ENCODE measurements around the gene BACH2.
"Not testable (repeated sequence)": the region's sequence is repeated elsewhere in the genome, so short reads cannot be mapped to it uniquely, and the experiment has no call there.

Gene BACH2

DNA sequence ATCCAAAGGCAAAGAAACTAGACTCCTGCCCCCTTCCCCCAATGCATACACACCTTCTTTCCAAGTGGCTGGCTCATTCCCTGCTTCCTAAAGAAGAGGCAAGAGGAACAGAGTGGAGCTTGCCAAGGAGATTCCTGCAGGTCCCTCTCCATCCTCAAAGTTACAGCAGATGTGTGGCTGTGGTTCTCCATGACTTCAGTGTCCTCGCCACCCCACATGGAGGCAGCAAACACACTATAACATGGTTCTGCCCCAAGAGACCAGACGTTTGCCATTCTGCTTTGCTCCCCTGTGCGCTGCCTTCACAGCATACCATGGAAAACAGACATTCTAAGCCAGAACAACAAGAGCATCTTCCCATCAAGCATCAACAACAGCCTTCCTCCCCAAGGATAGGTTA, 84.4 kb downstream of the BACH2 start:
- peak; percentile 29 for DNase-seq (ENCODE audit: low read depth)

DNA sequence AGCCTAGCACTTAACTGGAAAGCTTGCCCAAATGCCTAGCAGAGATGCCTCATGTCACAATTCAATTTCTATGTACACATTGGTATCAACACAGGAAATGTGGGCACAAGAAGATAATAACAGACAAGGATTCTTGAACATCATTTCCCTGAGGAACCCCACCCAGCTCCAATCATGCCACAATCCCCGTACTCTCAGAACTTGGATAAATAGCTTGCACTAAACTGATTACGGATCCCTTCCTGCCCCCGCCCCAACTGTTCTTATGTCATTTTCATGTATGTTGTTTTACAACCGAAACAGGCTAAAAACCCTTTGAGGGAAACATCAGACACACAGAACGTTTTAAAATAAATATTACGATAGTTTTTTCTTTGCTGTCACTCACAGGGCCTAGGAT, 87.1 kb downstream of the BACH2 start:
- DNase-seq (ENCODE audit: low read depth): no peak

DNA sequence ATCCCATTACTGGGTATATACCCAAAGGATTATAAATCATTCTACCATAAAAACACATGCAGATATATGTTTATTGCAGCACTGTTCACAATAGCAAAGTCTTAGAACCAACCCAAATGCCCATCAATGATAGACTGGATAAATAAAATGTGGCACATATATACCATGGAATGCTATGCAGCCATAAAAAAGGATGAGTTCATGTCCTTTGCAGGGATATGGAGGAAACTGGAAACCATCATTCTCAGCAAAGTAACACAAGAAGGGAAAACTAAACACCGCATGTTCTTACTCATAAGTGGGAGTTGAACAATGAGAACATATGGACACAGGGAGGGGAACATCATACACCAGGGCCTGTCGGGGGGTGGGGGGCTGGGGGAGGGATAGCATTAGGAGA, 88.0 kb downstream of the BACH2 start:
- not testable (repeated sequence) for DNase-seq (ENCODE audit: low read depth)

DNA sequence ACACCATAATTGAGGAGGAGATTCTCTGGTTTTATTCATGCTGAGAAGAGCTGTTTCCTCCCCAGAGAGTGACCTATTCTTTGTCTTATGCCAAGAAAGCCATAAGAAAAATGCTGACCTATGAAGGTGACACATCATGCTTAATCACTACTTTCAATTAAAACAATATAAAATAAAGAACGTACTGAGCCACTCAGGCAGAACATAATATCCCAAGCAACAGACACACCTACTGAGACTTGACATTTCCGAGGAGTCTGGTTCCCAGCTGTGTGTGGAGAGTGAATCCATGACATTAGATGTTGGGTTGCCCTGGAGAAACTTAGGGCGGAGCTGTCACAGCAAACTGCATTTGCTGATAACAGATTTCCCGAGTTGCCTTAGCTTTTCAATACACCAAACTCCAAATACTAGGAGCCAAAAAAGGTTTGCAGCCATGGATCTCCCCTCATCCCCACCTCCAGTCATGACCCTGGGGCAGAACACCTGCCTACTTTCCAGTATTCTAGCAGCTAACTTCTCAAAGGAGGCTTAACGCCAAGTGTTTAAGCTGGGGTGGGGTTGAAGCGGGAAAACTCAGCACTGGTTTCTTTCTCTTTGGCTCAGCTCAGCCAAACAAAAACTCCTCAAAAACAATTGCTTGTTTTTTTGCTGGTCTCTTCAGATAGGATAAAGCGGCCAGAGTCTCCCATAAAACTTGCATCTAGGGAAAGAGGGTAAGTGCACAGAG, 92.2 kb downstream of the BACH2 start:
- DNase-seq (ENCODE audit: low read depth): no peak

DNA sequence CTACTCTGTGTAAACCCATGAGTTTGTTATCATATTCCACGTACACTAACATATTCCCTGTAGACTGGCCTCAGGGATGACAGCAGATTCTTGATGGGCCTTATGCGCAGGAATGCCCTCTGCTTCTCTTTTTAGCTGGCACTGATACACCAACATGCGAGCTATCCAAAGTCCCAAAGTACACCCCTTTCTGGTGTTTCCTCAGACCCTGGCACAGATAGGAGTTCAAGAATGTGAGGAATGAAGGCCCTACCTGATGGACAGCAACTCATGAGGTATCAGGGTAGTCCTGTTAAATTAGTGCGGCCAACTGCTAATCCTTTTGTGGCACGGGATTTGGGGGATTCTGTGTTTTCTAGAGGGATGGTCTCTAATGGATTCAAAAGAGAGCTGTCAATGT, 93.0 kb downstream of the BACH2 start:
- DNase-seq (ENCODE audit: low read depth): no peak

DNA sequence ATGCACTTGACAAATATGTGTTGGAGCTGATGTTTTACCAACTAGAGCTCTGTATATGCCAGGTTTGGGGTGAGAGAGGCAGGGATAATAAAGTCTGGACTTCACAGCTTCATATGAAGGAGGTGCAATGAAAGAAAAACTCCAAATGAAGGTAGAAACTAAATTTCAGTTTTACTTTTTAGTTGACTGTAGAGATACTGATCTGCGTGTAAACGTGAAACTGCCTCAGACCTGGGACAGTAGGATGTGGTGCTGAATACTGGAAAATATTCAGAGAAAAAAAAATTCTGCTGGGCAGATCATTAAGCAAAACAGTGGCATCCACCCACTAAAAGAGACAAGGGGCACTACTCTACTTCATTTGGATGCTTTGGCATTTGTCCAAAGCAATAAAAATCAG, 94.5 kb downstream of the BACH2 start:
- DNase-seq (ENCODE audit: low read depth): no peak

DNA sequence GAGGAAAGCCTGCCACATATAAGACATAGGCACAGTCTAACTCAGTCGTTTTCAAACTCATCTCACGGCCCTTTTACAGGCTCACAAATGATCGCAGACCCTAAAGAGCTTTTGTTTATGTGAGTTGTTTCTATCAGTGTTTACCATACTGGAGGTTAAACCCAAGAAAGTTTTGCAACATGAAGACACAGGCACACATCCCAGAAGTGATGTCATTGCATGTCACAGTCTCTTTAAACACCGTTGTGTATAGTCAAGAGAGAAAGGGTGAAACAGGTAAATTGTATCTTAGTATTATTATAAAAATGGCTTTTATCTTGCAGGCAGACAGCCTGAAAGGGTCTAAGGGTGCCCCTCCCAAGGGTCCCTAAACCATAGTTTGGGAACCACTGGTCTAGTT, 96.7 kb downstream of the BACH2 start:
- DNase-seq (ENCODE audit: low read depth): no peak

DNA sequence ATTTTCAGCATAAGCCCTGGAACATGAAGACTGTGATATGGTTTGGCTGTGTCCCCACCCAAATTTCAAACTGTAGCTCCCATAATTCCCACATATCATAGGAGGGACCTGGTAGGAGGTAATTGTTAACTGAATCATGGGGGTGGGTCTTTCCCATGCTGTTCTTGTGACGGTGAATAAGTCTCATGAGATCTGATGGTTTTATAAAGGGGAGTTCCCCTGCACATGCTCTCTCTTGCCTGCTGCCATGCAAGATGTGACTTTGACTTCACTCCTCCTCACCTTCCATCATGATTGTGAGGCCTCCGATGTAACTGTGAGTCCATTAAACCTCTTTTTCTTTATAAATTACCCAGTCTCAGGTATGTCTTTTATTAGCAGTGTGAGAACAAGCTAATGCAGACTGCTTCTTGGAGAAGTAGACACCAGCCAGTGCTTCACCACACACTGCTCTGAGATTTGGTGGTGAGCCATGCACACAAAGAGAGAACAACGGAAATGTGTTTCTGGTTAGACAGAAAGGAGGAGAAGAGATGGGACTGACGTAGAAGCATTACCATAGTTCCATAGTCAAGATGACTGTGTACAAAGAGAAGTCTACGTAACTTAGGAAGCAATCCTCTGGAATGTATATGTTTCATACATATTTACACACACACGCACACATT, 97.8 kb downstream of the BACH2 start:
- DNase-seq (ENCODE audit: low read depth): no peak

DNA sequence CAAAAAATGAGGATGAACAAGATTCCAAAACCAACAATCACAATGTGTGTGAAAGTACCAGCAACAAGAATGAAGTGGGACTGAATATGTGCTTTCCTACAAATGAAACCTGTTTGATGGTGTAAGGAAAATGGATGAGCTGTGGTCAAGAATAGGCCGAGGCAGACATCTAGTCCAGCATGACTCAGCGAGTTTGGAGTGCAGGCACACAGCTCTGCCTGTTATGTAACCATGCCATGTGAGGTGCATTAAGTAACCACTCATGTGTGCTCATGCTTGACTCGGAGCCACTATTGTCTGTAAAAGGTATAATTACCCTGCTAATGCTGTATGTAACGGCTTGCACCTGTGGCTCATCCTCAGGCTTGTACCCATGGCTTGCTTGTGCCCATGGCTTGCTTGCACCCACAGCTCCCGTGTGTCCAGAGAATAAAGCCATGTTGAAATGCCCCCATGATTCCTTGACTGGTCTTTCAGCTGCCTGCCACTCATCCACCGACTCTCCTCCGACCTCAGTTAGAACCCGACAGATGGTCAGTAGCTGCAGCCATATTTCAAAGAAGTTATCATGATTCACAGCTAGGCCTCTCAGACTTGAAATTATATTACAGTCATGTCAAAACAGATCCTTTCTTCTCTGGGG, 98.7 kb downstream of the BACH2 start:
- no peak for DNase-seq (ENCODE audit: low read depth)

DNA sequence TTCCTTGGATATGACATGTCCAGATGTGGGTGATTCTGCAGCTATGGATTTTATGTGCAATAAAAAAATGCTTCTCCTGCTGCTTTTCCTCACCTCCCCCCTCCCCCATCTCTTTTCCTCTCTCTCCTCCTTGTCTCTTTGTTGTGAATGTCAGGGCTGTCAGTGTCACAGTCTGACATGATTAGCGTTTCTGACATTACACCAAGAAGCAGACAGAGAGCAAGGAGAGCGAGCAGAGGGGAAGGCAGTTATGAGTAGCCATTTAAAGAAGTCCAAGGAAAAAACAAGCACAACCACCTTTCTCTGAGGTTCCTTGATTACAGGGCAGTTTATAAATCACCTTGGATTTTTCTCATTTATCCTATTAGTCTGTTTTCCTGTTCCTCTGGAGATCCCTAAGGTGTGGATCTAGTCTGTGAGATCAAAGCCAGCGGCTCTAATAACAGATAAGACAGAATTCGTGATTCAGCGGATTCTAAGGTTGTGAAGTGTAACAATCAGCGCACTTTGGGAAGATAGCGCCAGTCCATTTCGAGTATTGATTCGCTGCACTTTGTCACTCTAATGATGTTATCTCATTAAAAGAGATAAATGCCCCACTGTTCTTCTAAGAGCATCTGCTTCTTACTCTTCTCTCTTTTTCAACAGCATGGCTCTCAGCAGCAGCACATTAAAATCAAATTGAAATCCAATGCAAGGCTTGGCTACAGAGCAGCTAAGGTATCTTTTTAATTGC, 101.4 kb downstream of the BACH2 start:
- DNase-seq (ENCODE audit: low read depth): no peak

DNA sequence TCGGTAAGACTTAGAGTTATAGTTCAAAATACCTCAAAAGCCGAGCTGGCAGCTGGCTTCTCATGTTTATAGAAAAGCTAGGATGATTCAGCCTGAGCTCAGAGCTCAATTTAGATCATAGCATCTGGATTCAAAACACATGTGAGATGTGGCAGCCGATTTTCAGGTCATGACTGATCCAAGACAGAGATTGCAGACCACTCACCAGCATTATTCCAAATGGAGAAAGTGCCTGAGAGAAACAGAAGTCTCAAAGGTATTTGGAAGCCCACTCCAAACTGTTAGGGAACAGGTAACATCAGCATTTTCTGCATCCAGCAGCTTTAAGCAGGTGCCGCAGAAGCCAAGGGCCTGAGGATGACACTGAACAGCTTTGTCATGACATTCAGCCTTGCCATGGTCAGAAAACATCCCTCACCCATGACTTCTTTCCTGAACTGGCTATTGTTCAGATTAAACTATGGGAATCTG, 102.2 kb downstream of the BACH2 start:
- no peak for DNase-seq (ENCODE audit: low read depth)

DNA sequence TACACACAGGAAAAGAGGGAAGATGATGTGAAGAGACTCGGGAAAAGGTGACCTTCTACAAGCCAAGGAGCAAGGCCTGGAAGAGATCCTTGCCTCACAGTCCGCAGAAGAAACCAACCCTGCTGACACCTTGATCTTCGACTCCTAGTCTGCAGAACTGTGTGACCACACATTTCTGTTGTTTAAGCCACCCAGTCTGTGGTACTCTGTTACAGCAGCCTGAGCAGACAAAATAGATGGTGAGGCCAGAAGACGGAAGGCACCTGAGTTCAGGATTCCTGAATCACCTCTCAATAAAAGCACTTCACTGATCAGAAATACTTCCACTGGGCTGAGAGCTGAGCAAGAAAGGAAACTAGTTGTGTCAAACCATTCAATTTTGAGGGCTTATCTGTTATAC, 103.3 kb downstream of the BACH2 start:
- no peak for DNase-seq (ENCODE audit: low read depth)

DNA sequence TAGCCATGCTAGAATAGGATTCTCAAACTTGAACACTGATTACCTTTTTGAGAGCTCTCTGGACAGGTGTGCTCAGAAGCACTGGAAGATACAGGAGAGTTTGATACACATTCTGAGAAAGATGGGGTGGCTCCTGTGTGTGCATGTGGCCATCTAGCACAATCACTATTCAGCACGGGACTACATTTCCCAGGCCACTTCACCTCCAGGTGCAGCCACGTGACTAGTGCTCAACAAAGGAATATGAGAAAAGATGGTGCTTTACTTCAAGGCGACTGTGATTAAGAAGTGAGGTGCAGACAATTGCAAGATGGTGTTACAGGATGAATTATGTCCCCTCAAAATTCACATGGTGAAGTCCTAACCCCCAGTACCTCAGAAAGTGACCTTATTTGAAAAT, 103.8 kb downstream of the BACH2 start:
- DNase-seq (ENCODE audit: low read depth): no peak

DNA sequence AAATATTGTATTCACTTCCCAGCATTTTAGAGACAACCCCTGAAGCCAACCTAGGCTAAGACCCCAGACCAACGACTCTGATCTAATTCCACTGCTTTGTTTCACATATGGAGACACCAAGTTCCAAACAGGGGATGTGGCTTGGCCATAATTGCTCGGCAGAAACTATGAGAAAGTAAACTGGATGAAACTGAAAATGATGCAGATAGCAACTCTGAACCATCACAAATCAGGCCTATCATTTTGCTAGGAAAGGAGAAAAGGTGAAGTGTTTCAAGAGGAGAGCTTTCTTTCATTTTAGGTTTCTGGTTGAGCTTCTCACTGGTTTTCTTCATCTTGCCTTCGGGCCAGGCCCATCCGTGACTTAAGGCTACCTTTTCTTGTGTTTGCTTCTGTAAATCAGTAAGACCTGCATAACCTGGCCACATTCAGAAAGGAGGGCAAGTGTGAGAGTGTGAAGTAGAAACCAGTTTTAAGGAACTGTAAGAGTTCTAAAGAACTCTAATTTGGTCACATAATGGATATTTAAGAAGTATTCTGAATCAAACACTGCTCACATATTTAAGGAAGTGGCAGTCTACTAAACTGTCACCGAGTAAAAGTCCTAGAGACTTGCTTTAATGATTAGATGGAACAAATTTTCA, 105.8 kb downstream of the BACH2 start:
- no peak for DNase-seq (ENCODE audit: low read depth)

DNA sequence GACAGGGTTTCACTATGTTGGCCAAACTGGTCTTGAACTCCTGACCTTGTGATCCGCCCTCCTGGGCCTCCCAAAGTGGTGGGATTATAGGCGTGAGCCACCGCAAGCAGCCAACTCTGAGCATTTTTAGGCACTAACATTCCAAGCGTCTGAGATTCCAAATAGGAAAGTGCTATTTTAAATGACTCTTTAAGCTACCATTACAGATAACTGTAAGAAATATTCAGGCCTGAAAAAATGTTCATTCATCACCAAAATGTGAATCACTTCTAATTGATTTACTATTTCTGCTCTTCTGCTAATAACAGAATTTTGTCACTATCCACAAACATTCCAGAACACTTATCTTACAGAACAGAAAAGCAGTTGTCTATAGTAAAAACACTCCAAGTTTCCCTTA, 106.5 kb downstream of the BACH2 start:
- DNase-seq (ENCODE audit: low read depth): no peak

DNA sequence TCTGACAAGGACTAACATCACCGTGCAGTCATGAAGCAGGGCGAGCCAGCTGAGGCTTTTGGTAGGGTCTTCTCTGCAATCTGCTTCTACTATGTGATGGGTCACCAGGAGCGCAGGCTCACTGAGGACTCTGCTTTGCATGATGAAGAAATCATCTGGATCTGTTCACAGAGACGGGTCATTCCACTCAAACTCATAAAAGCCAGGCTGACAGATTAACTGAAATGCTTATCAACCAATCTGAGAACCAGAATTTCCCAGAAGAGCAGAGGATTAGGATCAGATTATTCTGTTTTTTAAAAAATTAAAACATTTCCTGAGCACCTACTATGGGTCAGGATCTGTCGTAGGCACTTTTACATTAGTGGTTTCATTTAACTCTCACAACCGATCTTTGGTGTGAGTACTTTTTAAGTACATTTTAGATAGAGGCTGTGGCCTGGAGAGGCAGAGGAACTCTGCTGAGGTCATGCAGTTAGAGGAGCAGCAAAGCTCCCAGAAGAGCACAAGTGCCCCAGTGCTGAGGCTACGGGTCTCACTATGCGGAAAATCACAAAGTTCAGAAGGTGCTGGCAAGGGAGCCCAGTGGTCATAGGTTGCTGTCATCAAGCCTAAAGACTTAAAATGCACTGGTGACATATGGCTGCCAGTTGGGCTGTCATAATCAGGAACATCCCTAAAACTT, 109.1 kb downstream of the BACH2 start:
- no peak for DNase-seq (ENCODE audit: low read depth)

DNA sequence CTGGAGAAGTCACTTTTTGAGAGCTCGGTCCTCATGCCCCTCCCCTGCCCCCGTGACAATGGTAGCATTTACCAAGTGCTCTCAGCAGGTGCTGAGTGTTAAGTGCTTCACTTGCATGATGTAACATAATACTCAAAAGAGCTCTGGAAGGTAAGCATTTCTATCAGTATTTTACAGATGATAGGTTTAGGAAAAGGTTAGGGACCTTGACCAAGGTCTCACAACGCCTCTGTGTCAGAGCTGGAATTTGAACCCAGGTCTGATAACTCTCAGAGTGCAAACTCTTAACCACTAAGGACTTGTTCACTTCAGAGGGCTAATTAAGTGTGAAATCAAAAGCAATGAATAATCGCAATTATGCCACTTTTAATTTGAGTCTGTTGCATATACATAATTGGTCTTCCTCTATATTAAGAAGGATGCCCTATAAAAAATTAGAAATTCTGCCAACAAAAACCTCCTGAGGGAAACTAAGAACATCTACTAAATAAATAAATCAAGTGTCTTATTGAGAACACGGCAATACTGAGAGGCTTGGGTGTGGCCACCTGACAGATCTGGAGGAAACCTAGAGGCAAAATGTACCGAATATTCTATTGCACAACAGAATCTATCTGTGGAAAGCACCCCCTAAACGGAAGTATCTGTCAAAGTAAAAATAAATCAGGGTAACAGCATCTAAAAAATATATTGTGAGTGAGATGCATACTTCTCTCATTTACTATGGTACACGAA, 109.8 kb downstream of the BACH2 start:
- no peak for DNase-seq (ENCODE audit: low read depth)

DNA sequence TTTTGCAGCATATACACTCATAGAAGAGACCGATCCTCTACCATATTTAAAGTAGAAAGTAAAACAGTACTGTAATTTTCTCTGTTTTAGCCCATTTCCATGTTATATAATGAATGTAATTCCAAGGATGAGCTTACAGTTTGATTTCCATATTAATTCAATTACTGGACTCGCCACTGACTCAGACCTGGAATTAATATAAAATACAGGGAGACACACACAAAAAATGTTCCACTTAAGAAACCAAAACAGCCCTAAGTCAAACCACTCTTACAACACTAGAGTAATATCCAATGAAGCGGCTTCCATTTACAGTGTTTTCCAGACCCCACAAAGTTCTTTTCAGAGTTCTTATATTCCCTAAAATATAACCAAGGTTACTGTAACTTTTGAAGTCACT, 110.6 kb downstream of the BACH2 start:
- no peak for DNase-seq (ENCODE audit: low read depth)

DNA sequence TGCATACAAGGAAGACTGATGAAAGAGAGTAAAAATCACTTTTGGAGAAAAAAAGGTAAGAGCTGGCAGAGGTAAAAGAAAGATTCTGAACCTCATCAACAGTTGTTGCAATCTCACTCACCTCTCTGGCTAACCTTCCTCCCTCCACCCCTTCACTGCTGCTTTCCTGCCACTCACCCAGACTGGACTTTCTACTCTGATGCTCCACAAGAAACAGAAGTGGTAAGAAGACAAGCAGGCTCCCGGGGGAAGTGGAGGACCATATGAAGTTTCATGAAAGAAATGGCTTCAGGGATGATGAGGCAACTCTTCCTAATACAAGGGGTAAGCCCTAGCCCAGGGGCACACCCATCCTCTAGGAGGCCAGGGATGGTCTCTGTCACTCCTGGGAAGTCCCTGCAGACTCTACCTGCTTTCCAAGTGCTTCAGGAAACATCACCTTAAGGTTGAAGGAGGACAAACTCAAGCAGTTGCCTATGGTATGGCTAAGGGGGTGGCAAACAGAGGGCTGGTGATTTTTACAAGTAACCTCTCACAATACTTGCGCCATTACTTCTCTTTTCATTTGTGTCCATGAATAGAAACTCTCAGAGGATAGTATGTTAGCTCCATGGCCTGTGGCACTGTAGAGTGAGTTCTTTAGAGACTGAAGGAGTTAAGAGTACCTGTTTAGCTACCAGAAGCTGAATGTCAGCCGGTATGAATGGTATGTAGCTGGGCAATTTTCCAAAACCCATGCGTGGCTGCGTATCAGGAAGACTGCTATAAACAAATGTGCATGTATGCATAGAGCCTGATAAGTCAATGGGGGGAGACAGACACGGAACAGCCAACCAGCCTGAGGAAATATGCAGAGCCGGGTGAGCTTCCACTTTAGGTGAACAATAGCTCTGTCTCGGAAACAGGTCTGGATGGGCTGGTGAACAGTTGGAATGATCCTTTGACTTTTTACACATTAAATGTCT, 112.0 kb downstream of the BACH2 start:
- no peak for DNase-seq (ENCODE audit: low read depth)

Measured in T follicular helper cell (primary cell).